HK-2 (cell line): ENCODE results near the gene CTNNA3.

Experiments used
- DNase-seq: peaks from one replicate; pipeline ENCODE4 v3.0.0-alpha.2; 2018; ENCODE audit not compliant: unreplicated experiment

Gene CTNNA3

GRCh38 chr10:67114945-67115344, 581.0 kb downstream of the CTNNA3 start:
- DNase-seq, result no peak

GRCh38 chr10:67112765-67113164, 583.2 kb downstream of the CTNNA3 start:
- DNase-seq, result no peak

- no peak for DNase-seq
Observed at GRCh38 chr10:67110286-67110685, 585.7 kb downstream of the CTNNA3 start.

GRCh38 chr10:67107670-67108069, 588.3 kb downstream of the CTNNA3 start:
- DNase-seq, result no peak

- DNase-seq, result no peak
Observed at GRCh38 chr10:67100951-67101350, 595.0 kb downstream of the CTNNA3 start.

GRCh38 chr10:67098461-67098860, 597.5 kb downstream of the CTNNA3 start:
- no peak for DNase-seq

- no peak for DNase-seq
Observed at GRCh38 chr10:67095531-67095930, 600.5 kb downstream of the CTNNA3 start.

- DNase-seq, result no peak
Observed at GRCh38 chr10:67088036-67088435, 608.0 kb downstream of the CTNNA3 start.

- no peak for DNase-seq
Observed at GRCh38 chr10:67087135-67087425, 608.9 kb downstream of the CTNNA3 start.

GRCh38 chr10:67086327-67087134, 609.5 kb downstream of the CTNNA3 start:
- no peak for DNase-seq

GRCh38 chr10:67079126-67079525, 616.9 kb downstream of the CTNNA3 start:
- DNase-seq, result no peak

- DNase-seq, result no peak
Observed at GRCh38 chr10:67077376-67077775, 618.6 kb downstream of the CTNNA3 start.

- DNase-seq, result no peak
Observed at GRCh38 chr10:67076144-67076543, 619.9 kb downstream of the CTNNA3 start.

- DNase-seq, result no peak
Observed at GRCh38 chr10:67075491-67075971, 620.5 kb downstream of the CTNNA3 start.

- DNase-seq, result no peak
Observed at GRCh38 chr10:67072654-67073053, 623.3 kb downstream of the CTNNA3 start.

- no peak for DNase-seq
Observed at GRCh38 chr10:67050415-67050814, 645.6 kb downstream of the CTNNA3 start.

- DNase-seq, result no peak
Observed at GRCh38 chr10:67049988-67050387, 646.0 kb downstream of the CTNNA3 start.

GRCh38 chr10:67046507-67046906, 649.5 kb downstream of the CTNNA3 start:
- no peak for DNase-seq

- DNase-seq, result no peak
Observed at GRCh38 chr10:67045404-67045803, 650.6 kb downstream of the CTNNA3 start.

- DNase-seq, result no peak
Observed at GRCh38 chr10:67043041-67043440, 653.0 kb downstream of the CTNNA3 start.

GRCh38 chr10:67036808-67037207, 659.2 kb downstream of the CTNNA3 start:
- no peak for DNase-seq

GRCh38 chr10:67033878-67034277, 662.1 kb downstream of the CTNNA3 start:
- no peak for DNase-seq

GRCh38 chr10:67022099-67022498, 673.9 kb downstream of the CTNNA3 start:
- no peak for DNase-seq

- no peak for DNase-seq
Observed at GRCh38 chr10:67017218-67017617, 678.8 kb downstream of the CTNNA3 start.
